ENCODE data around the gene CARD18.

CARD18 gene

GRCh38 chr11:105177658-105178057, 38.1 kb upstream of the CARD18 start:
- Histone ChIP-seq H3K36me3 (ENCODE audit: control insufficient read depth in 2 of 2, insufficient read depth in 1 of 2, low read length in 2 of 2) (no peaks in the 10 kb centered on the region), H3K4me1 (ENCODE audit: control insufficient read depth, insufficient read depth, low read length) (no peaks in the 10 kb centered on the region), H3K27ac (ENCODE audit: extremely low read depth, low read depth, low read length) (no peak overlapping the region), H3K4me3 (ENCODE audit: low read depth, low read length) (no peak overlapping the region), H3K9me3 (ENCODE audit: control insufficient read depth, insufficient read depth, low read depth, low read length) (no peaks in the 10 kb centered on the region)
- TF ChIP-seq ZSCAN16 (tag by site-specific recombination; IDR thresholded peaks at IDR 0.05) (no peak), ZNF391 (tag by site-specific recombination; IDR thresholded peaks at IDR 0.05; ENCODE audit: borderline replicate concordance, low read depth) (no peak), ZNF629 (tag by site-specific recombination; IDR thresholded peaks at IDR 0.05) (no peak), ZFP3 (tag by site-specific recombination; IDR thresholded peaks at IDR 0.05; ENCODE audit: low read depth) (no peak), ZNF596 (tag by site-specific recombination; IDR thresholded peaks at IDR 0.05) (no peak), SP2 (tag by site-specific recombination; IDR thresholded peaks at IDR 0.05) (no peak), ZBTB1 (tag by site-specific recombination; IDR thresholded peaks at IDR 0.05) (no peak), ZNF501 (tag by site-specific recombination; IDR thresholded peaks at IDR 0.05) (no peak)
- POLR2A ChIA-PET: no interaction called here
- CTCF ChIA-PET: no interaction called here

- H3K4me1 ChIP-seq (ENCODE audit: control insufficient read depth, insufficient read depth, low read length): no peaks in the 10 kb centered on the region
- H3K27ac ChIP-seq (ENCODE audit: extremely low read depth, low read depth, low read length): no peak overlapping the region
- POLR2A ChIA-PET: no interaction called here
- no peaks in the 10 kb centered on the region for H3K9me3 ChIP-seq (ENCODE audit: control insufficient read depth, insufficient read depth, low read depth, low read length)
- H3K4me3 ChIP-seq (ENCODE audit: low read depth, low read length): no peak overlapping the region
- TF ChIP-seq ZSCAN23 (tag by site-specific recombination; IDR thresholded peaks at IDR 0.05) (no peak), ZNF514 (tag by site-specific recombination; IDR thresholded peaks at IDR 0.05) (no peak), ZBTB44 (tag by site-specific recombination; IDR thresholded peaks at IDR 0.05) (no peak), ZNF544 (tag by site-specific recombination; IDR thresholded peaks at IDR 0.05) (no peak), ZNF785 (tag by site-specific recombination; IDR thresholded peaks at IDR 0.05) (no peak), HOXC10 (CRISPR knock-in tag; IDR thresholded peaks at IDR 0.05) (no peak), MYNN (tag by site-specific recombination; IDR thresholded peaks at IDR 0.05; ENCODE audit: borderline replicate concordance) (no peak), SALL2 (tag by site-specific recombination; IDR thresholded peaks at IDR 0.05; ENCODE audit: borderline replicate concordance) (no peak), CTCF (tag by site-specific recombination; IDR thresholded peaks at IDR 0.05) (no peak), KLF7 (tag by site-specific recombination; IDR thresholded peaks at IDR 0.05; ENCODE audit: borderline replicate concordance) (no peak), RBAK (tag by site-specific recombination; IDR thresholded peaks at IDR 0.05) (no peak), GLIS1 (tag by site-specific recombination; IDR thresholded peaks at IDR 0.05) (no peak), ZNF747 (tag by site-specific recombination; IDR thresholded peaks at IDR 0.05) (no peak), ZNF223 (tag by site-specific recombination; IDR thresholded peaks at IDR 0.05) (no peak), PRDM10 (tag by site-specific recombination; IDR thresholded peaks at IDR 0.05) (no peak)
- H3K36me3 ChIP-seq (ENCODE audit: control insufficient read depth in 2 of 2, insufficient read depth in 1 of 2, low read length in 2 of 2): no peaks in the 10 kb centered on the region
- CTCF ChIA-PET: no interaction called here
Measured at GRCh38 chr11:105168457-105168856, 28.9 kb upstream of the CARD18 start.

Data from HEK293 (cell line).